ENCODE results near the gene GSTO2. TPM values are rescaled to one million over a fixed set of nuclear protein-coding genes. Genes with fewer than 3 reads are reported as not detected.

GSTO2 gene
- total and polyA plus RNA-seq, 2 experiments from 2014 or later, result 0.37 to 2.5 TPM

- no peaks in the 10 kb centered on the region for H3K27me3 ChIP-seq
- TF ChIP-seq EZH2phosphoT487 (IDR thresholded peaks at IDR 0.05; ENCODE audit: low read depth, severe bottlenecking, unreplicated experiment) (no peak), CTCF (IDR thresholded peaks at IDR 0.05; ENCODE audit: poor library complexity) (no peak), EZH2 (IDR thresholded peaks at IDR 0.05; ENCODE audit: borderline replicate concordance) (no peak)
- 69% methylated on average over 8 of the region's 8 CpGs for WGBS (ENCODE audit: low lambda C conversion rate, missing lambda C conversion rate)
- no peaks in the 10 kb centered on the region for H4K20me1 ChIP-seq (ENCODE audit: insufficient read depth, poor library complexity, severe bottlenecking)
- H3K4me2 ChIP-seq, result no peak overlapping the region
- no peaks in the 10 kb centered on the region for H3K9me2 ChIP-seq (replicated peaks; ENCODE audit: insufficient read depth)
- H3K4me3 ChIP-seq, result no peak overlapping the region
- H3K27ac ChIP-seq, result no peak overlapping the region
- H3K4me1 ChIP-seq (ENCODE audit: insufficient read depth), result peaks cover 7% of the 10 kb centered on the region
- DNase-seq (ENCODE audit: low spot score), result no peak
- H2AFZ ChIP-seq, result no peak overlapping the region
- no peaks in the 10 kb centered on the region for H3K9me3 ChIP-seq (ENCODE audit: low read depth)
- no peaks in the 10 kb centered on the region for H3K79me2 ChIP-seq
- H3K36me3 ChIP-seq (replicated peaks; ENCODE audit: insufficient read depth, low read depth), result no peaks in the 10 kb centered on the region
Observed at GRCh38 chr10:104304927-104305326, 35.9 kb downstream of the GSTO2 start.

GRCh38 chr10:104306897-104307296 is 37.9 kb downstream of the GSTO2 start:
- no peaks in the 10 kb centered on the region for H3K36me3 ChIP-seq (replicated peaks; ENCODE audit: insufficient read depth, low read depth)
- H4K20me1 ChIP-seq (ENCODE audit: insufficient read depth, poor library complexity, severe bottlenecking), result no peaks in the 10 kb centered on the region
- H2AFZ ChIP-seq, result no peak overlapping the region
- 70% methylated on average over 3 of the region's 3 CpGs for WGBS (ENCODE audit: low lambda C conversion rate, missing lambda C conversion rate)
- no peaks in the 10 kb centered on the region for H3K9me2 ChIP-seq (replicated peaks; ENCODE audit: insufficient read depth)
- no peaks in the 10 kb centered on the region for H3K79me2 ChIP-seq
- H3K4me3 ChIP-seq, result no peak overlapping the region
- H3K4me2 ChIP-seq, result no peak overlapping the region
- DNase-seq (ENCODE audit: low spot score), result no peak
- TF ChIP-seq CTCF (IDR thresholded peaks at IDR 0.05; ENCODE audit: poor library complexity), result no peak
- TF ChIP-seq EZH2phosphoT487 (IDR thresholded peaks at IDR 0.05; ENCODE audit: low read depth, severe bottlenecking, unreplicated experiment), result no peak
- no peak for TF ChIP-seq EZH2 (IDR thresholded peaks at IDR 0.05; ENCODE audit: borderline replicate concordance)
- H3K9me3 ChIP-seq (ENCODE audit: low read depth), result no peaks in the 10 kb centered on the region
- H3K27me3 ChIP-seq, result no peaks in the 10 kb centered on the region
- H3K4me1 ChIP-seq (ENCODE audit: insufficient read depth), result no peaks in the 10 kb centered on the region
- no peak overlapping the region for H3K27ac ChIP-seq

GRCh38 chr10:104307576-104308438 is 38.8 kb downstream of the GSTO2 start:
- H3K4me1 ChIP-seq (ENCODE audit: insufficient read depth), result no peaks in the 10 kb centered on the region
- H3K4me2 ChIP-seq, result no peak overlapping the region
- H3K27me3 ChIP-seq, result no peaks in the 10 kb centered on the region
- no peak overlapping the region for H2AFZ ChIP-seq
- H3K4me3 ChIP-seq, result no peak overlapping the region
- H4K20me1 ChIP-seq (ENCODE audit: insufficient read depth, poor library complexity, severe bottlenecking), result no peaks in the 10 kb centered on the region
- H3K9me3 ChIP-seq (ENCODE audit: low read depth), result no peaks in the 10 kb centered on the region
- H3K27ac ChIP-seq, result no peak overlapping the region
- DNase-seq (ENCODE audit: low spot score), result no peak
- WGBS (ENCODE audit: low lambda C conversion rate, missing lambda C conversion rate), result 79% methylated on average over 10 of the region's 10 CpGs
- TF ChIP-seq CTCF (IDR thresholded peaks at IDR 0.05; ENCODE audit: poor library complexity), result no peak
- TF ChIP-seq EZH2phosphoT487 (IDR thresholded peaks at IDR 0.05; ENCODE audit: low read depth, severe bottlenecking, unreplicated experiment), result no peak
- TF ChIP-seq EZH2 (IDR thresholded peaks at IDR 0.05; ENCODE audit: borderline replicate concordance), result no peak
- no peaks in the 10 kb centered on the region for H3K79me2 ChIP-seq
- no peaks in the 10 kb centered on the region for H3K36me3 ChIP-seq (replicated peaks; ENCODE audit: insufficient read depth, low read depth)
- no peaks in the 10 kb centered on the region for H3K9me2 ChIP-seq (replicated peaks; ENCODE audit: insufficient read depth)

All from hepatocyte (in vitro differentiated cells).